Ovary (tissue), 3 donors: Measurements from ENCODE around the gene IL36G.

ENCODE experiments used
- CTCF ChIP-seq, 3 donors: fragments of 450-650 bp in 2 of 3; fragments of 200-600 bp in 1 of 3; IDR thresholded peaks; one replicate each; pipeline versions ENCODE4 v1.5.1 to v1.8.0; 2016 to 2022; ENCODE audit warnings: antibody characterized with exemption in 3 of 3, mild to moderate bottlenecking in 1 of 3
- EP300 ChIP-seq: sonication (generic); formaldehyde crosslinking; IDR thresholded peaks from one replicate; pipeline ENCODE4 v1.6.1; 2017; ENCODE audit warnings: antibody characterized with exemption
- POLR2A ChIP-seq: fragments of 450-650 bp; IDR thresholded peaks from one replicate; pipeline ENCODE4 v1.6.1; 2017; ENCODE audit warnings: antibody characterized with exemption, mild to moderate bottlenecking, moderate library complexity
- donor health status: DM: no; HTN: no; CAD: no.

- TF ChIP-seq CTCF (IDR thresholded peaks at IDR 0.05) (no peak), POLR2A (no peak), EP300 (no peak)
Measured at GRCh38 chr2:113011108-113011507, 33.3 kb downstream of the IL36G start.
